Lower lobe of right lung (tissue), 2 donors: ENCODE measurements around the gene TICRR. TPM values are rescaled to one million over a fixed set of nuclear protein-coding genes. Genes with fewer than 3 reads are reported as not detected.
"Not testable (repeated sequence)": the region's sequence is repeated elsewhere in the genome, so short reads cannot be mapped to it uniquely, and the experiment has no call there.

Experiments
- ATAC-seq, 2 donors: fragments of 200-7000 bp; cut with Tn5 transposase; one replicate each; pipeline ENCODE4 v1.9.1; 2020 to 2022; ENCODE audit warnings: mild to moderate bottlenecking in 2 of 2, moderate library complexity in 2 of 2
- DNase-seq: peaks from one replicate; pipeline ENCODE4 v3.0.0-alpha.2; 2020
- H3K27ac ChIP-seq: fragments of 200-600 bp; one replicate; pipeline ENCODE4 v1.8.0; 2022
- H3K27me3 ChIP-seq: fragments of 200-600 bp; one replicate; pipeline ENCODE4 v1.8.0; 2022; ENCODE audit warnings: low read depth
- H3K36me3 ChIP-seq: fragments of 200-600 bp; one replicate; pipeline ENCODE4 v1.8.0; 2022; ENCODE audit warnings: mild to moderate bottlenecking
- H3K4me1 ChIP-seq: fragments of 200-600 bp; one replicate; pipeline ENCODE4 v1.8.0; 2022
- H3K4me3 ChIP-seq: fragments of 200-600 bp; one replicate; pipeline ENCODE4 v1.8.0; 2022; ENCODE audit warnings: mild to moderate bottlenecking
- H3K9me3 ChIP-seq: fragments of 200-600 bp; one replicate; pipeline ENCODE4 v1.8.0; 2022
- CTCF ChIP-seq: fragments of 200-600 bp; IDR thresholded peaks from one replicate; pipeline ENCODE4 v1.8.0; 2022; ENCODE audit warnings: antibody characterized with exemption, mild to moderate bottlenecking
- intact Hi-C: fragments of 100-400 bp; cut with DNase I; formaldehyde crosslinking; loops from one replicate; pipeline ENCODE4 v1.11.0; 2022
- total RNA-seq: library from RNA; stranded (reverse); fragmentation: NEBNext Ultra II Directional; extraction: Animal tissue kit (Norgen Biotek cat#: 25700); gene quantifications from one replicate; pipeline ENCODE4 v1.2.1, GENCODE V29; 2021
- donor health status: DM: no; HTN: yes; CAD: no; lungs with severe emphysema.

TICRR gene
- total RNA-seq, 1 donor from 2014 or later: 0.32 TPM

GRCh38 chr15:89575656-89576416, 567 bp downstream of the TICRR start:
- no peak for TF ChIP-seq CTCF
- H3K27me3 ChIP-seq: no peaks in the 10 kb centered on the region
- H3K4me1 ChIP-seq: peaks cover 12% of the 10 kb centered on the region
- H3K4me3 ChIP-seq: peak overlapping the region; percentile 86
- no peaks in the 10 kb centered on the region for H3K9me3 ChIP-seq
- no peaks in the 10 kb centered on the region for H3K36me3 ChIP-seq
- DNase-seq: no peak
- peak; percentile 1 to 3 for ATAC-seq
- intact Hi-C loops: no loop called here
- H3K27ac ChIP-seq: no peak overlapping the region

- DNase-seq (no peak), ATAC-seq (no peak)
- Histone ChIP-seq H3K27me3 (no peaks in the 10 kb centered on the region), H3K4me3 (peak overlapping the region; percentile 86), H3K36me3 (no peaks in the 10 kb centered on the region), H3K9me3 (no peaks in the 10 kb centered on the region), H3K27ac (no peak overlapping the region), H3K4me1 (peaks cover 12% of the 10 kb centered on the region)
- TF ChIP-seq CTCF: no peak
- intact Hi-C loops: no loop called here
These were observed 1.1 kb downstream of the TICRR start for GRCh38 chr15:89576417-89576773.

GRCh38 chr15:89577776-89578115, 2.5 kb downstream of the TICRR start:
- no peak overlapping the region for H3K4me3 ChIP-seq
- no peaks in the 10 kb centered on the region for H3K27me3 ChIP-seq
- H3K27ac ChIP-seq: no peak overlapping the region
- no peak for TF ChIP-seq CTCF
- ATAC-seq (no peak), DNase-seq (no peak)
- intact Hi-C loops: no loop called here
- H3K4me1 ChIP-seq: peaks cover 12% of the 10 kb centered on the region
- no peaks in the 10 kb centered on the region for H3K36me3 ChIP-seq
- H3K9me3 ChIP-seq: no peaks in the 10 kb centered on the region

GRCh38 chr15:89578146-89578545, 2.9 kb downstream of the TICRR start:
- no peak for TF ChIP-seq CTCF
- ATAC-seq (no peak), DNase-seq (no peak)
- intact Hi-C loops: no loop called here
- peaks cover 12% of the 10 kb centered on the region for H3K4me1 ChIP-seq
- no peak overlapping the region for H3K4me3 ChIP-seq
- H3K9me3 ChIP-seq: no peaks in the 10 kb centered on the region
- no peaks in the 10 kb centered on the region for H3K27me3 ChIP-seq
- no peaks in the 10 kb centered on the region for H3K36me3 ChIP-seq
- no peak overlapping the region for H3K27ac ChIP-seq

- H3K9me3 ChIP-seq, H3K27ac ChIP-seq, H3K4me1 ChIP-seq, DNase-seq, H3K27me3 ChIP-seq, H3K36me3 ChIP-seq, ATAC-seq, H3K4me3 ChIP-seq, intact Hi-C loops: not testable (repeated sequence)
These were observed 5.5 kb downstream of the TICRR start for GRCh38 chr15:89580747-89581146.

- Histone ChIP-seq H3K27ac (no peak overlapping the region), H3K4me1 (no peaks in the 10 kb centered on the region), H3K36me3 (no peaks in the 10 kb centered on the region), H3K4me3 (no peak overlapping the region), H3K27me3 (no peaks in the 10 kb centered on the region), H3K9me3 (no peaks in the 10 kb centered on the region)
- ATAC-seq: no peak
- no peak for DNase-seq
- TF ChIP-seq CTCF: no peak
- intact Hi-C loops: no loop called here
These were observed 11.4 kb downstream of the TICRR start for GRCh38 chr15:89586651-89587050.
